C4-2B (cell line): ENCODE results near the gene EPHB2.

Experiments used
- ZFX ChIP-seq: fragments of 450-650 bp; IDR thresholded peaks from 2 replicates; pipeline ENCODE4 v1.6.1; 2017
- TF ChIP-seq, protein P1 (sequence below): fragments of 450-650 bp; conservative IDR thresholded peaks from 2 replicates; pipeline ENCODE4 v1.5.1; 2017; ENCODE audit warnings: mild to moderate bottlenecking

DNA sequence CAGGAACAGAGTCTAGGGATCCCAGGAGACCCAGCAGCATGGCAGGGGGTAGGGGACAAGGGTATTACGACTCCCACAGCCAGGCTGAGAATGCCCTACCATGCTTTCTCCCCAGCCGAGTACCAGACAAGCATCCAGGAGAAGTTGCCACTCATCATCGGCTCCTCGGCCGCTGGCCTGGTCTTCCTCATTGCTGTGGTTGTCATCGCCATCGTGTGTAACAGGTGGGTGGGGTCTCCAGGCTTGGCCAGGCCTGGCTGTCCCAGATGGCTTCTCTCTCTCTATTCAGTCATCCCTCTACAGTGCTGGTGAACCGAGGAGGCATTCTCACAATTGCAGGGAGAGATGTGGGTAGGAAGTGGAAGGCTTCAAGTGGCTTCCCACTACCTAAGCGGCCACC, 184.7 kb downstream of the EPHB2 start:
- TF ChIP-seq, protein P1, sequence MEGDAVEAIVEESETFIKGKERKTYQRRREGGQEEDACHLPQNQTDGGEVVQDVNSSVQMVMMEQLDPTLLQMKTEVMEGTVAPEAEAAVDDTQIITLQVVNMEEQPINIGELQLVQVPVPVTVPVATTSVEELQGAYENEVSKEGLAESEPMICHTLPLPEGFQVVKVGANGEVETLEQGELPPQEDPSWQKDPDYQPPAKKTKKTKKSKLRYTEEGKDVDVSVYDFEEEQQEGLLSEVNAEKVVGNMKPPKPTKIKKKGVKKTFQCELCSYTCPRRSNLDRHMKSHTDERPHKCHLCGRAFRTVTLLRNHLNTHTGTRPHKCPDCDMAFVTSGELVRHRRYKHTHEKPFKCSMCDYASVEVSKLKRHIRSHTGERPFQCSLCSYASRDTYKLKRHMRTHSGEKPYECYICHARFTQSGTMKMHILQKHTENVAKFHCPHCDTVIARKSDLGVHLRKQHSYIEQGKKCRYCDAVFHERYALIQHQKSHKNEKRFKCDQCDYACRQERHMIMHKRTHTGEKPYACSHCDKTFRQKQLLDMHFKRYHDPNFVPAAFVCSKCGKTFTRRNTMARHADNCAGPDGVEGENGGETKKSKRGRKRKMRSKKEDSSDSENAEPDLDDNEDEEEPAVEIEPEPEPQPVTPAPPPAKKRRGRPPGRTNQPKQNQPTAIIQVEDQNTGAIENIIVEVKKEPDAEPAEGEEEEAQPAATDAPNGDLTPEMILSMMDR: no peak
- TF ChIP-seq ZFX: no peak
